ENCODE data around the gene PSTK.

The PSTK gene

DNA sequence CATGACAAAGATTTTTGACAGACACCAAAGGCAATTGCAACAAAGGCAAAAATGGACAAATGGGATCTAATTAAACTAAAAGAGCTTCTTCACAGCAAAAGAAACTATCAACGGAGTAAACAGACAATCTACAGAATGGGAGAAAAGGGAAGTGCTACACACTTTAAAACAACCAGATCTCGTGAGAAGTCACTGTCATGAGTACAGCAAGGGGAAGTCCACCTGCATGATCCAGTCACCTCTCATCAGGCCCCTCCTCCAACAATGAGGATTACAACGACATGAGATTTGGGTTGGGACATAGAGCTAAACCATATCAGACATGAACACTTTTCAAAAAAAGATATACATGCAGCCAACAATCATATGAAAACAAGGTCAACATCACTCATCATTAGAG lies 11.5 kb upstream of the PSTK start:
- no peak overlapping the region for H3K9ac ChIP-seq (ENCODE audit: low read length)
- H4K5ac ChIP-seq (ENCODE audit: low read length), result no peak overlapping the region
- no peak overlapping the region for H3K56ac ChIP-seq (ENCODE audit: low read length)
- no peak overlapping the region for H3K4ac ChIP-seq (ENCODE audit: low read depth, low read length)
- no peak overlapping the region for H3K4me2 ChIP-seq (ENCODE audit: low read length)
- no peak overlapping the region for H4K8ac ChIP-seq (ENCODE audit: low read depth, low read length)
- no peak overlapping the region for H3K27ac ChIP-seq (ENCODE audit: low read depth, low read length)
- no peak overlapping the region for H2AK5ac ChIP-seq (ENCODE audit: low read length)
- no peak overlapping the region for H2BK120ac ChIP-seq (ENCODE audit: low read depth, low read length)
- no peak overlapping the region for H3K18ac ChIP-seq (ENCODE audit: low read length)
- no peak overlapping the region for H2BK15ac ChIP-seq (replicated peaks; ENCODE audit: low read depth)
- H2BK5ac ChIP-seq (ENCODE audit: low read length), result no peak overlapping the region
- H3K23ac ChIP-seq (ENCODE audit: low read length), result no peak overlapping the region
- WGBS (ENCODE audit: extremely low coverage, insufficient coverage, low lambda C conversion rate), result no CpG with 5 or more reads among the region's 3 CpGs
- DNase-seq, result no peak
- no peaks in the 10 kb centered on the region for H3K36me3 ChIP-seq (ENCODE audit: control insufficient read depth, insufficient read depth, low read length)
- H3K27me3 ChIP-seq (ENCODE audit: insufficient read depth, low read length, poor library complexity), result no peaks in the 10 kb centered on the region
- H3K79me1 ChIP-seq (ENCODE audit: low read length), result no peaks in the 10 kb centered on the region
- no peaks in the 10 kb centered on the region for H3K79me2 ChIP-seq (ENCODE audit: control insufficient read depth, insufficient read depth, low read length)
- H3K4me1 ChIP-seq (ENCODE audit: control insufficient read depth, low read depth, low read length), result no peaks in the 10 kb centered on the region
- no peak overlapping the region for H3K4me3 ChIP-seq (ENCODE audit: low read length)

- no peak overlapping the region for H3K18ac ChIP-seq (ENCODE audit: low read length)
- no peaks in the 10 kb centered on the region for H3K79me2 ChIP-seq (ENCODE audit: control insufficient read depth, insufficient read depth, low read length)
- no peaks in the 10 kb centered on the region for H3K36me3 ChIP-seq (ENCODE audit: control insufficient read depth, insufficient read depth, low read length)
- no peak for DNase-seq
- H3K27ac ChIP-seq (ENCODE audit: low read depth, low read length), result no peak overlapping the region
- no peak overlapping the region for H3K56ac ChIP-seq (ENCODE audit: low read length)
- no peak overlapping the region for H3K4me2 ChIP-seq (ENCODE audit: low read length)
- no peaks in the 10 kb centered on the region for H3K27me3 ChIP-seq (ENCODE audit: insufficient read depth, low read length, poor library complexity)
- no peaks in the 10 kb centered on the region for H3K4me1 ChIP-seq (ENCODE audit: control insufficient read depth, low read depth, low read length)
- H2BK5ac ChIP-seq (ENCODE audit: low read length), result no peak overlapping the region
- no peak overlapping the region for H2BK15ac ChIP-seq (replicated peaks; ENCODE audit: low read depth)
- no peak overlapping the region for H2BK120ac ChIP-seq (ENCODE audit: low read depth, low read length)
- no peaks in the 10 kb centered on the region for H3K79me1 ChIP-seq (ENCODE audit: low read length)
- no peak overlapping the region for H3K4ac ChIP-seq (ENCODE audit: low read depth, low read length)
- no peak overlapping the region for H3K4me3 ChIP-seq (ENCODE audit: low read length)
- no peak overlapping the region for H3K23ac ChIP-seq (ENCODE audit: low read length)
- WGBS (ENCODE audit: extremely low coverage, insufficient coverage, low lambda C conversion rate), result no CpG with 5 or more reads among the region's 5 CpGs
- H4K8ac ChIP-seq (ENCODE audit: low read depth, low read length), result no peak overlapping the region
- H2AK5ac ChIP-seq (ENCODE audit: low read length), result no peak overlapping the region
- H3K9ac ChIP-seq (ENCODE audit: low read length), result no peak overlapping the region
- H4K5ac ChIP-seq (ENCODE audit: low read length), result no peak overlapping the region
Observed at GRCh38 chr10:122974023-122974422, 6.2 kb upstream of the PSTK start.

GRCh38 chr10:122974543-122975064 lies 5.6 kb upstream of the PSTK start:
- H3K9ac ChIP-seq (ENCODE audit: low read length), result no peak overlapping the region
- H3K27ac ChIP-seq (ENCODE audit: low read depth, low read length), result no peak overlapping the region
- H2BK120ac ChIP-seq (ENCODE audit: low read depth, low read length), result no peak overlapping the region
- no peak overlapping the region for H3K23ac ChIP-seq (ENCODE audit: low read length)
- no peak overlapping the region for H2AK5ac ChIP-seq (ENCODE audit: low read length)
- H2BK5ac ChIP-seq (ENCODE audit: low read length), result no peak overlapping the region
- H3K4ac ChIP-seq (ENCODE audit: low read depth, low read length), result no peak overlapping the region
- no peak for DNase-seq
- H3K4me1 ChIP-seq (ENCODE audit: control insufficient read depth, low read depth, low read length), result no peaks in the 10 kb centered on the region
- no peak overlapping the region for H3K4me3 ChIP-seq (ENCODE audit: low read length)
- WGBS (ENCODE audit: extremely low coverage, insufficient coverage, low lambda C conversion rate), result no CpG with 5 or more reads among the region's 3 CpGs
- H3K36me3 ChIP-seq (ENCODE audit: control insufficient read depth, insufficient read depth, low read length), result no peaks in the 10 kb centered on the region
- no peak overlapping the region for H3K4me2 ChIP-seq (ENCODE audit: low read length)
- H3K18ac ChIP-seq (ENCODE audit: low read length), result no peak overlapping the region
- no peak overlapping the region for H4K8ac ChIP-seq (ENCODE audit: low read depth, low read length)
- no peak overlapping the region for H3K56ac ChIP-seq (ENCODE audit: low read length)
- H4K5ac ChIP-seq (ENCODE audit: low read length), result no peak overlapping the region
- H3K79me1 ChIP-seq (ENCODE audit: low read length), result no peaks in the 10 kb centered on the region
- H3K27me3 ChIP-seq (ENCODE audit: insufficient read depth, low read length, poor library complexity), result no peaks in the 10 kb centered on the region
- no peaks in the 10 kb centered on the region for H3K79me2 ChIP-seq (ENCODE audit: control insufficient read depth, insufficient read depth, low read length)
- H2BK15ac ChIP-seq (replicated peaks; ENCODE audit: low read depth), result no peak overlapping the region

GRCh38 chr10:122981066-122981464 lies 864 bp downstream of the PSTK start:
- peak; percentile 68 for DNase-seq
- Histone ChIP-seq H3K4me2 (ENCODE audit: low read length) (peak overlapping the region; percentile 49), H3K4ac (ENCODE audit: low read depth, low read length) (peak overlapping the region; percentile 55), H3K18ac (ENCODE audit: low read length) (no peak overlapping the region), H2BK120ac (ENCODE audit: low read depth, low read length) (no peak overlapping the region), H3K27me3 (ENCODE audit: insufficient read depth, low read length, poor library complexity) (no peaks in the 10 kb centered on the region), H3K79me2 (ENCODE audit: control insufficient read depth, insufficient read depth, low read length) (no peaks in the 10 kb centered on the region), H3K79me1 (ENCODE audit: low read length) (no peaks in the 10 kb centered on the region), H4K8ac (ENCODE audit: low read depth, low read length) (no peak overlapping the region), H3K56ac (ENCODE audit: low read length) (no peak overlapping the region), H3K27ac (ENCODE audit: low read depth, low read length) (no peak overlapping the region), H2BK15ac (replicated peaks; ENCODE audit: low read depth) (no peak overlapping the region), H3K4me1 (ENCODE audit: control insufficient read depth, low read depth, low read length) (no peaks in the 10 kb centered on the region), H3K23ac (ENCODE audit: low read length) (no peak overlapping the region), H2BK5ac (ENCODE audit: low read length) (no peak overlapping the region), H3K36me3 (ENCODE audit: control insufficient read depth, insufficient read depth, low read length) (no peaks in the 10 kb centered on the region), H3K9ac (ENCODE audit: low read length) (peak overlapping the region; percentile 23), H4K5ac (ENCODE audit: low read length) (no peak overlapping the region), H3K4me3 (ENCODE audit: low read length) (no peak overlapping the region), H2AK5ac (ENCODE audit: low read length) (no peak overlapping the region)
- WGBS (ENCODE audit: extremely low coverage, insufficient coverage, low lambda C conversion rate), result no CpG with 5 or more reads among the region's 4 CpGs

DNA sequence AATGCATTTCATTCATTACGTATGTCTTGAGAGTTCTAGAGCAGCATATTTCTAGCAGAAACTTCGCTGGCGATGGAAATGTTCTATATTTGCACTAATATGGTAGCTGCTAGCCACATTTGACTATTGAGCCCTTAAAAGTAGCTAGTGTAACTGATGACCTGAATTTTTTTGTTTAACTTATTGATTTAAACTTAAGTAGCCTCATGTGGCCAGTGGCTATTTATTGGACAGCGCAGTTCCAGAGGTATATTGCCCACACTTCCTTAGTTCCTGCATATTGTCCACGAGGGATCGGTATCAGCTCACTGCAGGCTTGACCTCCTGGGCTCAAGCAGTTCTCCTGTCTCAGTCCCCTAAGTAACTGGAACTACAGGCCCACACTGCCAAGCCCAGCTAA lies 3.7 kb downstream of the PSTK start:
- H3K4me1 ChIP-seq (ENCODE audit: control insufficient read depth, low read depth, low read length), result no peaks in the 10 kb centered on the region
- H3K27ac ChIP-seq (ENCODE audit: low read depth, low read length), result no peak overlapping the region
- H3K18ac ChIP-seq (ENCODE audit: low read length), result no peak overlapping the region
- no peak overlapping the region for H4K8ac ChIP-seq (ENCODE audit: low read depth, low read length)
- H3K23ac ChIP-seq (ENCODE audit: low read length), result no peak overlapping the region
- H2BK120ac ChIP-seq (ENCODE audit: low read depth, low read length), result no peak overlapping the region
- no peak overlapping the region for H2BK15ac ChIP-seq (replicated peaks; ENCODE audit: low read depth)
- H4K5ac ChIP-seq (ENCODE audit: low read length), result no peak overlapping the region
- H3K9ac ChIP-seq (ENCODE audit: low read length), result no peak overlapping the region
- WGBS (ENCODE audit: extremely low coverage, insufficient coverage, low lambda C conversion rate), result no CpG with 5 or more reads among the region's 6 CpGs
- H3K27me3 ChIP-seq (ENCODE audit: insufficient read depth, low read length, poor library complexity), result no peaks in the 10 kb centered on the region
- no peaks in the 10 kb centered on the region for H3K36me3 ChIP-seq (ENCODE audit: control insufficient read depth, insufficient read depth, low read length)
- H3K4me3 ChIP-seq (ENCODE audit: low read length), result no peak overlapping the region
- no peaks in the 10 kb centered on the region for H3K79me1 ChIP-seq (ENCODE audit: low read length)
- no peaks in the 10 kb centered on the region for H3K79me2 ChIP-seq (ENCODE audit: control insufficient read depth, insufficient read depth, low read length)
- no peak overlapping the region for H2BK5ac ChIP-seq (ENCODE audit: low read length)
- H3K4me2 ChIP-seq (ENCODE audit: low read length), result no peak overlapping the region
- DNase-seq, result no peak
- no peak overlapping the region for H3K4ac ChIP-seq (ENCODE audit: low read depth, low read length)
- no peak overlapping the region for H2AK5ac ChIP-seq (ENCODE audit: low read length)
- no peak overlapping the region for H3K56ac ChIP-seq (ENCODE audit: low read length)

GRCh38 chr10:122984708-122985107 lies 4.5 kb downstream of the PSTK start:
- H2AK5ac ChIP-seq (ENCODE audit: low read length), result no peak overlapping the region
- no peak overlapping the region for H3K4me2 ChIP-seq (ENCODE audit: low read length)
- no peak overlapping the region for H2BK120ac ChIP-seq (ENCODE audit: low read depth, low read length)
- no CpG with 5 or more reads among the region's 2 CpGs for WGBS (ENCODE audit: extremely low coverage, insufficient coverage, low lambda C conversion rate)
- no peaks in the 10 kb centered on the region for H3K79me1 ChIP-seq (ENCODE audit: low read length)
- no peak overlapping the region for H3K23ac ChIP-seq (ENCODE audit: low read length)
- H3K56ac ChIP-seq (ENCODE audit: low read length), result no peak overlapping the region
- no peak overlapping the region for H3K27ac ChIP-seq (ENCODE audit: low read depth, low read length)
- no peak overlapping the region for H2BK5ac ChIP-seq (ENCODE audit: low read length)
- DNase-seq, result no peak
- no peaks in the 10 kb centered on the region for H3K4me1 ChIP-seq (ENCODE audit: control insufficient read depth, low read depth, low read length)
- H3K4ac ChIP-seq (ENCODE audit: low read depth, low read length), result no peak overlapping the region
- no peak overlapping the region for H3K4me3 ChIP-seq (ENCODE audit: low read length)
- no peak overlapping the region for H2BK15ac ChIP-seq (replicated peaks; ENCODE audit: low read depth)
- H3K36me3 ChIP-seq (ENCODE audit: control insufficient read depth, insufficient read depth, low read length), result no peaks in the 10 kb centered on the region
- no peak overlapping the region for H3K18ac ChIP-seq (ENCODE audit: low read length)
- no peaks in the 10 kb centered on the region for H3K79me2 ChIP-seq (ENCODE audit: control insufficient read depth, insufficient read depth, low read length)
- no peak overlapping the region for H4K5ac ChIP-seq (ENCODE audit: low read length)
- no peaks in the 10 kb centered on the region for H3K27me3 ChIP-seq (ENCODE audit: insufficient read depth, low read length, poor library complexity)
- H4K8ac ChIP-seq (ENCODE audit: low read depth, low read length), result no peak overlapping the region
- H3K9ac ChIP-seq (ENCODE audit: low read length), result no peak overlapping the region
